MCF 10A (cell line): ENCODE data around the gene WDFY4. TPM values are rescaled to one million over a fixed set of nuclear protein-coding genes. Genes with fewer than 3 reads are reported as not detected.

Experiments
- BruUV-seq: library from RNA; stranded (reverse); fragments of 400-500 nt; replicated peaks from 2 replicates; lab custom pipeline; 2021; lab: Mats Ljungman, UMichigan
- CTCF ChIA-PET: fragments of 300-600 bp; sonication (Branson Sonifier 250); formaldehyde crosslinking; extraction: SDS; loops from one replicate; lab custom pipeline; 2021; ENCODE audit warnings: antibody characterized with exemption, inconsistent platforms; lab: Yijun Ruan, JAX
- POLR2A ChIA-PET: fragments of 300-600, 350-650 bp; sonication (Branson Sonifier 250); formaldehyde crosslinking; extraction: SDS; loops from one replicate; lab custom pipeline; 2020; ENCODE audit warnings: antibody characterized with exemption, inconsistent platforms; lab: Yijun Ruan, JAX
- DNase-seq: peaks from one replicate; pipeline ENCODE4 v3.0.0-alpha.2; 2018; ENCODE audit not compliant: unreplicated experiment
- H3K27ac Mint-ChIP-seq: one replicate; pipeline ENCODE4 v1.8.0; 2022; ENCODE audit warnings: mild to moderate bottlenecking, low read depth, mixed read lengths; ENCODE audit not compliant: unreplicated experiment
- H3K27me3 Mint-ChIP-seq: one replicate; pipeline ENCODE4 v1.8.0; 2022; ENCODE audit warnings: mixed read lengths; ENCODE audit not compliant: insufficient read depth, unreplicated experiment
- H3K36me3 Mint-ChIP-seq: one replicate; pipeline ENCODE4 v1.8.0; 2022; ENCODE audit warnings: mild to moderate bottlenecking, moderate library complexity, mixed read lengths; ENCODE audit not compliant: insufficient read depth, unreplicated experiment
- H3K4me1 Mint-ChIP-seq: one replicate; pipeline ENCODE4 v1.8.0; 2022; ENCODE audit warnings: mixed read lengths; ENCODE audit not compliant: insufficient read depth, unreplicated experiment
- H3K4me3 Mint-ChIP-seq: one replicate; pipeline ENCODE4 v1.8.0; 2022; ENCODE audit warnings: mild to moderate bottlenecking, moderate library complexity, mixed read lengths; ENCODE audit not compliant: unreplicated experiment
- H3K9me3 Mint-ChIP-seq: one replicate; pipeline ENCODE4 v1.8.0; 2022; ENCODE audit warnings: mixed read lengths; ENCODE audit not compliant: unreplicated experiment
- CTCF ChIP-seq: fragments of 200-600 bp; IDR thresholded peaks from one replicate; pipeline ENCODE4 v1.8.0; 2022; ENCODE audit warnings: antibody characterized with exemption, mild to moderate bottlenecking; ENCODE audit not compliant: unreplicated experiment
- intact Hi-C: fragments of 100-400 bp; cut with micrococcal nuclease; formaldehyde crosslinking; loops from 2 replicates; pipeline ENCODE4 v1.14.1; 2022
- total RNA-seq: library from RNA; stranded (reverse); gene quantifications from 2 replicates; pipeline ENCODE4 v1.2.3, GENCODE V29; 2022

The WDFY4 gene
- total RNA-seq, 1 experiment from 2014 or later = not detected

GRCh38 chr10:48872234-48872633 is 187.6 kb downstream of the WDFY4 start:
- H3K4me1 Mint-ChIP-seq = no peaks in the 10 kb centered on the region
- H3K36me3 Mint-ChIP-seq = no peaks in the 10 kb centered on the region
- CTCF ChIA-PET = interaction anchor here (0.5 to 2.5 kb wide), 4 partner anchors 35 to 215 kb away, joined by 3 to 12 read pairs (median 4); no protein-coding TSS in a partner anchor
- intact Hi-C loops = no loop called here
- no TSS peak for BruUV-seq
- TF ChIP-seq CTCF = no peak
- no peak for DNase-seq
- POLR2A ChIA-PET = no interaction called here
- H3K27ac Mint-ChIP-seq = no peak overlapping the region
- no peaks in the 10 kb centered on the region for H3K9me3 Mint-ChIP-seq
- no peaks in the 10 kb centered on the region for H3K27me3 Mint-ChIP-seq
- H3K4me3 Mint-ChIP-seq = no peak overlapping the region

- Mint-ChIP-seq H3K27ac (no peak overlapping the region), H3K4me1 (no peaks in the 10 kb centered on the region), H3K9me3 (no peaks in the 10 kb centered on the region), H3K36me3 (no peaks in the 10 kb centered on the region), H3K4me3 (no peak overlapping the region), H3K27me3 (peaks cover 20% of the 10 kb centered on the region)
- no TSS peak for BruUV-seq
- no peak for DNase-seq
- CTCF ChIA-PET = interaction anchor here (0.9 kb wide), 1 partner anchor 220 kb away, joined by 3 read pairs; no protein-coding TSS in a partner anchor
- POLR2A ChIA-PET = no interaction called here
- TF ChIP-seq CTCF = no peak
- intact Hi-C loops = no loop called here
These were observed 193.4 kb downstream of the WDFY4 start for GRCh38 chr10:48878091-48878490.

GRCh38 chr10:48879451-48879850 is 194.8 kb downstream of the WDFY4 start:
- no peaks in the 10 kb centered on the region for H3K36me3 Mint-ChIP-seq
- TF ChIP-seq CTCF = no peak
- ChIA-PET POLR2A (no interaction called here), CTCF (no interaction called here)
- no peaks in the 10 kb centered on the region for H3K4me1 Mint-ChIP-seq
- no TSS peak for BruUV-seq
- no peak overlapping the region for H3K4me3 Mint-ChIP-seq
- H3K27ac Mint-ChIP-seq = no peak overlapping the region
- DNase-seq = no peak
- H3K9me3 Mint-ChIP-seq = no peaks in the 10 kb centered on the region
- peaks cover 20% of the 10 kb centered on the region for H3K27me3 Mint-ChIP-seq
- intact Hi-C loops = no loop called here

- ChIA-PET POLR2A (no interaction called here), CTCF (interaction anchor here (0.7 kb wide), 1 partner anchor 137 kb away, joined by 3 read pairs; no protein-coding TSS in a partner anchor)
- Mint-ChIP-seq H3K36me3 (no peaks in the 10 kb centered on the region), H3K27me3 (peaks cover 20% of the 10 kb centered on the region), H3K4me1 (no peaks in the 10 kb centered on the region), H3K9me3 (no peaks in the 10 kb centered on the region), H3K27ac (no peak overlapping the region), H3K4me3 (no peak overlapping the region)
- no peak for DNase-seq
- no peak for TF ChIP-seq CTCF
- BruUV-seq = no TSS peak
- intact Hi-C loops = no loop called here
These were observed 195.5 kb downstream of the WDFY4 start for GRCh38 chr10:48880016-48880705.
